Testis (tissue), 2 donors: Measurements from ENCODE around the gene KCNJ15.

ENCODE experiments used
- POLR2A ChIP-seq: fragments of 450-650 bp; IDR thresholded peaks from one replicate; pipeline ENCODE4 v1.6.1; 2017; ENCODE audit warnings: antibody characterized with exemption, mild to moderate bottlenecking, moderate library complexity
- TF ChIP-seq, protein P1 (sequence below), 3 experiments: fragments of 450-650 bp in 2 of 3; fragments of 200-600 bp in 1 of 3; sonication (generic) in 1 of 3; IDR thresholded peaks; one replicate each; pipeline ENCODE4 v1.5.1; 2016 to 2019; ENCODE audit warnings: antibody characterized with exemption in 3 of 3, mild to moderate bottlenecking in 2 of 3, moderate library complexity in 1 of 3

DNA sequence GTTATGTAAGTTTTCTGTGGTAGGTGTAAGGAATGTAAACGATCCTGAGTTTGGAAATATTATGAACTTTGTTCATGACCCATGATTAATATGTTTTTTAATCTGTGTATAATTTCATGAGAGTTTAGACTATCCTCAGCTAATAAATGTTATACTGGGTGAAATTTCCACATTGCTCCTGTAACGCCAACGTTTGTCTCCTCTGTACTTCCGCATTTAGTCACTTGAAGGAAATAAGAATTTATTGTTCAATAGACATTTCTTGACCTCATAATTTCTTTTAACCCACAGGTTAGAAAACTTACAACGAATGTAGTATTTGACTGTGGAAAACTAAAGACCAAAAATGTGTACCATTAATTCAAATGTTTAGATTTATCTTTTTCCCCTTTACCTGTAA is 876 bp downstream of the KCNJ15 start:
- TF ChIP-seq, protein P1, sequence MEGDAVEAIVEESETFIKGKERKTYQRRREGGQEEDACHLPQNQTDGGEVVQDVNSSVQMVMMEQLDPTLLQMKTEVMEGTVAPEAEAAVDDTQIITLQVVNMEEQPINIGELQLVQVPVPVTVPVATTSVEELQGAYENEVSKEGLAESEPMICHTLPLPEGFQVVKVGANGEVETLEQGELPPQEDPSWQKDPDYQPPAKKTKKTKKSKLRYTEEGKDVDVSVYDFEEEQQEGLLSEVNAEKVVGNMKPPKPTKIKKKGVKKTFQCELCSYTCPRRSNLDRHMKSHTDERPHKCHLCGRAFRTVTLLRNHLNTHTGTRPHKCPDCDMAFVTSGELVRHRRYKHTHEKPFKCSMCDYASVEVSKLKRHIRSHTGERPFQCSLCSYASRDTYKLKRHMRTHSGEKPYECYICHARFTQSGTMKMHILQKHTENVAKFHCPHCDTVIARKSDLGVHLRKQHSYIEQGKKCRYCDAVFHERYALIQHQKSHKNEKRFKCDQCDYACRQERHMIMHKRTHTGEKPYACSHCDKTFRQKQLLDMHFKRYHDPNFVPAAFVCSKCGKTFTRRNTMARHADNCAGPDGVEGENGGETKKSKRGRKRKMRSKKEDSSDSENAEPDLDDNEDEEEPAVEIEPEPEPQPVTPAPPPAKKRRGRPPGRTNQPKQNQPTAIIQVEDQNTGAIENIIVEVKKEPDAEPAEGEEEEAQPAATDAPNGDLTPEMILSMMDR (IDR thresholded peaks at IDR 0.05), result no peak
- no peak for TF ChIP-seq POLR2A
